CD4-positive, alpha-beta T cell treated with Interleukin-6 at 100 ng/mL for 8 hours (primary cell): ENCODE data around the gene MYO1D.
"Not testable (repeated sequence)": the region's sequence is repeated elsewhere in the genome, so short reads cannot be mapped to it uniquely, and the experiment has no call there.

ENCODE experiments used
- DNase-seq: peaks from one replicate; pipeline ENCODE4 v3.0.0-alpha.2; 2020; ENCODE audit warnings: mixed read lengths, low spot score

MYO1D gene

GRCh38 chr17:32528825-32529224 is 348.1 kb downstream of the MYO1D start:
- no peak for DNase-seq

GRCh38 chr17:32527146-32527545 is 349.8 kb downstream of the MYO1D start:
- no peak for DNase-seq

GRCh38 chr17:32525122-32525521 is 351.8 kb downstream of the MYO1D start:
- DNase-seq: no peak

- not testable (repeated sequence) for DNase-seq
Observed at GRCh38 chr17:32524553-32524880, 352.4 kb downstream of the MYO1D start.

- DNase-seq: peak; percentile 27
Observed at GRCh38 chr17:32523827-32524552, 352.9 kb downstream of the MYO1D start.

GRCh38 chr17:32523017-32523680 is 353.8 kb downstream of the MYO1D start:
- DNase-seq: no peak

GRCh38 chr17:32520737-32521404 is 356.1 kb downstream of the MYO1D start:
- no peak for DNase-seq

GRCh38 chr17:32520104-32520701 is 356.7 kb downstream of the MYO1D start:
- DNase-seq: peak; percentile 54

GRCh38 chr17:32519228-32520103 is 357.5 kb downstream of the MYO1D start:
- peak; percentile 56 for DNase-seq

- DNase-seq: no peak
Observed at GRCh38 chr17:32518646-32519227, 358.2 kb downstream of the MYO1D start.

- DNase-seq: no peak
Observed at GRCh38 chr17:32517982-32518381, 358.9 kb downstream of the MYO1D start.

GRCh38 chr17:32516940-32517701 is 359.8 kb downstream of the MYO1D start:
- DNase-seq: no peak

GRCh38 chr17:32516450-32516849 is 360.5 kb downstream of the MYO1D start:
- DNase-seq: no peak

- no peak for DNase-seq
Observed at GRCh38 chr17:32515677-32516383, 361.1 kb downstream of the MYO1D start.

- DNase-seq: no peak
Observed at GRCh38 chr17:32514606-32515005, 362.3 kb downstream of the MYO1D start.

- no peak for DNase-seq
Observed at GRCh38 chr17:32513579-32513978, 363.3 kb downstream of the MYO1D start.

- DNase-seq: no peak
Observed at GRCh38 chr17:32512328-32512727, 364.6 kb downstream of the MYO1D start.

- no peak for DNase-seq
Observed at GRCh38 chr17:32510466-32510865, 366.5 kb downstream of the MYO1D start.

GRCh38 chr17:32508926-32509325 is 368.0 kb downstream of the MYO1D start:
- DNase-seq: no peak
